Thyroid gland (tissue), 4 donors: ENCODE results near the gene FAM118A. TPM values are rescaled to one million over a fixed set of nuclear protein-coding genes. Genes with fewer than 3 reads are reported as not detected.
"Not testable (repeated sequence)": the region's sequence is repeated elsewhere in the genome, so short reads cannot be mapped to it uniquely, and the experiment has no call there.

Source experiments
- DNase-seq, 2 donors: peaks; one replicate each; pipeline ENCODE4 v3.0.0-alpha.2; 2019
- H3K27ac ChIP-seq, 3 donors: fragments of 200-600 bp; sonication (generic); 1 replicate in 2 of 3; 2 replicates in 1 of 3; pipeline ENCODE4 v1.5.1; 2016 to 2019; ENCODE audit warnings: mild to moderate bottlenecking in 1 of 3, moderate library complexity in 1 of 3
- H3K27me3 ChIP-seq: fragments of 200-600 bp; sonication (generic); one replicate; pipeline ENCODE4 v1.5.1; 2019
- H3K36me3 ChIP-seq, 2 donors: fragments of 200-600 bp; sonication (generic); one replicate each; pipeline ENCODE4 v1.5.1; 2016 to 2019
- H3K4me1 ChIP-seq, 2 donors: fragments of 200-600 bp; sonication (generic); one replicate each; pipeline ENCODE4 v1.5.1; 2017 to 2019
- H3K4me3 ChIP-seq, 3 donors: fragments of 200-600 bp; sonication (generic); replicated peaks in 1 of 3; 1 replicate in 2 of 3; 2 replicates in 1 of 3; pipeline ENCODE4 v1.5.1; 2016; ENCODE audit warnings: mild to moderate bottlenecking in 1 of 3
- H3K9me3 ChIP-seq: fragments of 200-600 bp; sonication (generic); one replicate; pipeline ENCODE4 v1.5.1; 2017
- POLR2A ChIP-seq, 2 donors: fragments of 450-650 bp; IDR thresholded peaks; one replicate each; pipeline ENCODE4 v1.6.1; 2017; ENCODE audit warnings: antibody characterized with exemption in 2 of 2, mild to moderate bottlenecking in 2 of 2, moderate library complexity in 1 of 2
- WGBS, 2 donors: methylation state at CpG; one replicate each; pipeline ENCODE4 v1.1.5; 2017; 5-methylcytosine and 5-hydroxymethylcytosine counted together
- intact Hi-C: fragments of 100-400 bp; cut with DNase I; formaldehyde crosslinking; loops from one replicate; pipeline ENCODE4 v1.15.1; 2023
- total RNA-seq, 4 donors: library from RNA; depleted of rRNA; stranded (reverse); fragments of >200 nt; gene quantifications; one replicate each; pipeline ENCODE4 v1.2.3, GENCODE V29; 2016
- TF ChIP-seq, protein P1 (sequence below), 6 experiments: fragments of 200-600 bp in 3 of 6; fragments of 450-650 bp in 3 of 6; sonication (generic) in 3 of 6; IDR thresholded peaks; one replicate each; pipeline ENCODE4 v1.5.1; 2016 to 2019; ENCODE audit warnings: antibody characterized with exemption in 6 of 6, mild to moderate bottlenecking in 2 of 6, inconsistent platforms in 1 of 6, moderate library complexity in 1 of 6

The FAM118A gene
- total RNA-seq, 4 donors from 2014 or later = 15.7 to 104 (median 75.3) TPM

DNA sequence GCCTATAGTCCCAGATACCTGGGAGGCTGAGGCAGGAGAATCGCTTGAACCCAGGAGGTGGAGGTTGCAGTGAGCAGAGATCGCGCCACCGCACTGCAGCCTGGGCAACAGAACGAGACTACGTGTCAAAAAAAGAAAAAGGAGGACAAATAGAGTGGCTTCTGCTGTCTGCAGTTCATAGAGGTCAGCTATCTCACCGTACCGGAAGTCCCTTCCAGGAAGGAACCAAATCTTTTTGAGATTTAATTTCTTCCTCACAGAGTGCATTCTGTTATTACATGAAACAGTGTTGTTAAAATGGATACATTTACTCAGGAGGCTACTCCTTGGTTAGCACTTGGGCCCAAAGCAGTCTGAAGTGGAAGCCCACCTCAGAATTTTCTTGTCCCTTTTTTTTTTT lies 33.4 kb downstream of the FAM118A start:
- Histone ChIP-seq H3K4me3 (no peak overlapping the region), H3K9me3 (no peaks in the 10 kb centered on the region), H3K36me3 (no peaks in the 10 kb centered on the region), H3K27ac (no peak overlapping the region), H3K4me1 (peaks cover 19 to 26% of the 10 kb centered on the region in 2 donors), H3K27me3 (no peaks in the 10 kb centered on the region)
- TF ChIP-seq, protein P1, sequence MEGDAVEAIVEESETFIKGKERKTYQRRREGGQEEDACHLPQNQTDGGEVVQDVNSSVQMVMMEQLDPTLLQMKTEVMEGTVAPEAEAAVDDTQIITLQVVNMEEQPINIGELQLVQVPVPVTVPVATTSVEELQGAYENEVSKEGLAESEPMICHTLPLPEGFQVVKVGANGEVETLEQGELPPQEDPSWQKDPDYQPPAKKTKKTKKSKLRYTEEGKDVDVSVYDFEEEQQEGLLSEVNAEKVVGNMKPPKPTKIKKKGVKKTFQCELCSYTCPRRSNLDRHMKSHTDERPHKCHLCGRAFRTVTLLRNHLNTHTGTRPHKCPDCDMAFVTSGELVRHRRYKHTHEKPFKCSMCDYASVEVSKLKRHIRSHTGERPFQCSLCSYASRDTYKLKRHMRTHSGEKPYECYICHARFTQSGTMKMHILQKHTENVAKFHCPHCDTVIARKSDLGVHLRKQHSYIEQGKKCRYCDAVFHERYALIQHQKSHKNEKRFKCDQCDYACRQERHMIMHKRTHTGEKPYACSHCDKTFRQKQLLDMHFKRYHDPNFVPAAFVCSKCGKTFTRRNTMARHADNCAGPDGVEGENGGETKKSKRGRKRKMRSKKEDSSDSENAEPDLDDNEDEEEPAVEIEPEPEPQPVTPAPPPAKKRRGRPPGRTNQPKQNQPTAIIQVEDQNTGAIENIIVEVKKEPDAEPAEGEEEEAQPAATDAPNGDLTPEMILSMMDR (IDR thresholded peaks at IDR 0.05) = no peak
- TF ChIP-seq POLR2A (IDR thresholded peaks at IDR 0.05) = no peak
- WGBS, 2 donors = 85 to 92% methylated on average over 8 of the region's 8 CpGs
- intact Hi-C loops = no loop called here
- DNase-seq = no peak

DNA sequence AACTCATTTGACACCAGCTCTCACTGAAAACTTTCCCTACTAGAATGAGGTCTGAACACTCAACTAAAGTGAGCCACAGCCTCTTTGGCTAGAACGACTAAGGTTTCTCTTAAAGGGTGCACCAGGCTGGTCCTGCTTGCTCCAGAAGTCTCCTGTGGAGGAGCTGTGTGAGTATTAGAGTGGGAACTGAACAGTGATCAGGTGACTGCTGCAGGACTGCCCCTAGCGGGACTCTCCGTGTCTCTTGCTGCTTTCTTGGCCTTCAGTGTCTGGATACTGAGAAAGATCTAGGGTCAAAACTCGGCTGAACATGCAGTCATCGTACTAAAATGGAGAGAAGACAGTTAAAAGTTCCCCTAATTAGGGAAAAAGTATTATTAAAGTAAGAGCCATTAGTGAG lies 34.6 kb downstream of the FAM118A start:
- peaks cover 17 to 25% of the 10 kb centered on the region in 2 donors for H3K4me1 ChIP-seq
- DNase-seq = peak; percentile 52 to 53
- no peak overlapping the region for H3K4me3 ChIP-seq
- 37 to 48% methylated on average over 5 of the region's 5 CpGs for WGBS, 2 donors
- intact Hi-C loops = no loop called here
- no peak for TF ChIP-seq POLR2A (IDR thresholded peaks at IDR 0.05)
- TF ChIP-seq, protein P1 (IDR thresholded peaks at IDR 0.05) = peak in 3 of 6 experiments; percentile 30 to 34 (median 33)
- H3K27me3 ChIP-seq = no peaks in the 10 kb centered on the region
- H3K36me3 ChIP-seq = no peaks in the 10 kb centered on the region
- H3K27ac ChIP-seq = no peak overlapping the region
- no peaks in the 10 kb centered on the region for H3K9me3 ChIP-seq

DNA sequence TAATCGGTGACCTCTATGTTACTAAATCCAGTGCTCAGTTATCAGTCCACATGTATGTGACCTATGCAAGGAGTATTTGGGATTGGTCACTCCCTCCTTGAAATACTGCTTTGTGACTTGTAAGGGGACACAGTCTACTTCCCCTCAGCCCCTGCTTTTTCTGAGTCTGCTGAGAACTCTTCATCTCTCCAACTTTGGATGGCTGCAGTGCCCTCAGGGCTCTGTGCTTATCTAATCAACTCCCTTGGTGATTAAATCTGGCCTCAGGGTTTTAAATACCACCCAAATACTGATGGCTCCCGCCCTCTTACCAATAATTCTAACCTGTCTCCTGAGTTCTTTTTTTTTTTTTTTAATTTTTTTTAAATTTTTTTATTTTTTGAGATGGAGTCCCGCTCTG lies 40.2 kb downstream of the FAM118A start:
- 96 to 97% methylated on average over 3 of the region's 3 CpGs for WGBS, 2 donors

DNA sequence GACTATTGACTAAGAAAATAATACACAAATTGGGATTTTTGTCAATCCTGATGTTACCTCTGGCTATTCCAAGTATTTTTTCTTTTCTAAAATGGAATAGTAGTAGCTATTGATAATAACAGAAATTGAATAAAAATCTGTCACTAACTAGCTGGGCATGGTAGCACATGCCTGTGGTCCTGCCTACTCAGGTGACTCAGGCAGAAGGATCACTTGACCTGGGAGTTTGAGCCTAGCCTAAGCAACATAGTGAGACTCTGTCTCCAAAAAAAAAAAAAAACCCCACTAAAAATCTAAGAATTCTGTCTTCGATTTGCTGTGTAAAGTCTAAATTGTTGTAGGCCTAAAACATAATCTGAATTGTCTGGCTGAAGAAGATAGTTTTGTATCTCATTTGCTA lies 42.2 kb downstream of the FAM118A start:
- H3K27me3 ChIP-seq = no peaks in the 10 kb centered on the region
- intact Hi-C loops = no loop called here
- TF ChIP-seq POLR2A (IDR thresholded peaks at IDR 0.05) = no peak
- TF ChIP-seq, protein P1 (IDR thresholded peaks at IDR 0.05) = no peak
- 95 to 100% methylated on average over 1 of the region's 1 CpG for WGBS, 2 donors
- peaks cover 0 to 3% of the 10 kb centered on the region in 2 donors for H3K4me1 ChIP-seq
- no peak for DNase-seq
- H3K27ac ChIP-seq = no peak overlapping the region
- no peak overlapping the region for H3K4me3 ChIP-seq
- no peaks in the 10 kb centered on the region for H3K9me3 ChIP-seq
- no peaks in the 10 kb centered on the region for H3K36me3 ChIP-seq

More for the DNA sequence above, 40.2 kb downstream of the FAM118A start:
- H3K36me3 ChIP-seq = no peaks in the 10 kb centered on the region
- no peak overlapping the region for H3K4me3 ChIP-seq
- no peaks in the 10 kb centered on the region for H3K27me3 ChIP-seq
- peaks cover 0 to 3% of the 10 kb centered on the region in 2 donors for H3K4me1 ChIP-seq
- TF ChIP-seq, protein P1 (IDR thresholded peaks at IDR 0.05) = no peak
- no peak for TF ChIP-seq POLR2A (IDR thresholded peaks at IDR 0.05)
- intact Hi-C loops = no loop called here
- DNase-seq = no peak
- no peaks in the 10 kb centered on the region for H3K9me3 ChIP-seq
- no peak overlapping the region for H3K27ac ChIP-seq

DNA sequence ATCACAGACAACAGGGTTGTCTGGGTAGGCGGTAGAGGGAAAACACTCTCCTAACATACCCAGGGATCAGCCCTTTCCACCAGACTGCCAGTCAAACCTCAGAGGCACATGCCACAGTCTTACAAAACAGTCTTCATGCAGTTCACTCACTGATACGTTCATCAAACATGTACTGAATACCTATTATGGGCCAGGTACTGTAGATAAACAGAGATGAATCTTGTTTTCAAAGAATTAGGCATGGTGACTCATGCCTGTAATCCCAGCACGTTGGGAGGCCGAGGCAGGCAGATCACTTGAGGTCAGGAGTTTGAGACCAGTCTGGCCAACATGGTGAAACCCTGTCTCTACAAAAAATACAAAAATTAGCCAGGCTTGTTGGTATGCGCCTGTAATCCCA lies 43.0 kb downstream of the FAM118A start:
- H3K4me3 ChIP-seq, H3K9me3 ChIP-seq, H3K27ac ChIP-seq, intact Hi-C loops, H3K27me3 ChIP-seq, H3K4me1 ChIP-seq, H3K36me3 ChIP-seq, DNase-seq: not testable (repeated sequence)
- WGBS, 2 donors = 74 to 84% methylated on average over 5 of the region's 5 CpGs

DNA sequence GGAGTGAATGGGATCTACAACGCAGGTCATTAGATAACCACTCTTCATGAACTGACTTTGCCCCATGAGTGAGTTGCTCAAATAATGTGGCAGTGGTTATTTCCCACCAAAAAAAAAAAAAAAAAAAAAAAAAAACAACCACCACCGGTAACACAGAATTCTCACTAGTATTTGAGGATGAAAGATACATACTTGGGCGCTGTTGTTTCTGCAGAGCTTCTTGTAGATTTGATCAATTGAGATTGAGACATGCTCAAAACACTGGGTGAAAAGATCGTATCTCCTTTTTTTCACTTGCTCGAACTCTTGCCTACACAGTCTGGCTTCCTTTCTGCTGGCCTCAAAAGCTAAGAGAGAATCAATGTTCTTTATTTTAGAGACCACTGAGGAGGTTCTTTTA lies 44.1 kb downstream of the FAM118A start:
- Histone ChIP-seq H3K4me1 (no peaks in the 10 kb centered on the region), H3K27me3 (no peaks in the 10 kb centered on the region), H3K36me3 (no peaks in the 10 kb centered on the region), H3K27ac (no peak overlapping the region), H3K9me3 (no peaks in the 10 kb centered on the region), H3K4me3 (no peak overlapping the region)
- no peak for DNase-seq
- TF ChIP-seq POLR2A (IDR thresholded peaks at IDR 0.05) = no peak
- TF ChIP-seq, protein P1 (IDR thresholded peaks at IDR 0.05) = no peak
- WGBS, 2 donors = 91 to 96% methylated on average over 5 of the region's 5 CpGs
- intact Hi-C loops = no loop called here
